ENCODE results near the gene SYF2. TPM values are rescaled to one million over a fixed set of nuclear protein-coding genes. Genes with fewer than 3 reads are reported as not detected.

Gene SYF2
- polyA plus RNA-seq, 1 of the 3 experiments (the other 2 are of a cell fraction): 31.1 TPM

DNA sequence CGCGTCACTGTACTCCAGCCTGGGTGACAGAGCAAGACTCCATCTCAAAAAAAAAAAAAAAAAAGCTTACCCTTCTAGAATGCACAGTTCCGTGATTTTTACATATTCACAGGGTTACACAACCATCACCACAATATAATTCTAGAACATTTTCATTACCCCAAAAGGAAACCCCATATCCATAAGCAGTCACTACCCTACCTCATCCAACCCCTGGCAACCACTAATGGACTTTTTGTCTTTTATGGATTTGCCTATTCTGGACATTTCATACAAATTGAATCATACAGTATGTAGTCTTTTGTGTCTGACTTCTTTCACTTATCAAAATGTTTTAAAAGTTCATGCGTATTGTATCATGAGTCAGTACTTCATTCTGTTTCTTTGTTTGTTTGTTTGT lies 22.8 kb downstream of the SYF2 start (continued):
- no peak for TF ChIP-seq TEAD4 (IDR thresholded peaks at IDR 0.05; ENCODE audit: borderline replicate concordance, insufficient read depth)

DNA sequence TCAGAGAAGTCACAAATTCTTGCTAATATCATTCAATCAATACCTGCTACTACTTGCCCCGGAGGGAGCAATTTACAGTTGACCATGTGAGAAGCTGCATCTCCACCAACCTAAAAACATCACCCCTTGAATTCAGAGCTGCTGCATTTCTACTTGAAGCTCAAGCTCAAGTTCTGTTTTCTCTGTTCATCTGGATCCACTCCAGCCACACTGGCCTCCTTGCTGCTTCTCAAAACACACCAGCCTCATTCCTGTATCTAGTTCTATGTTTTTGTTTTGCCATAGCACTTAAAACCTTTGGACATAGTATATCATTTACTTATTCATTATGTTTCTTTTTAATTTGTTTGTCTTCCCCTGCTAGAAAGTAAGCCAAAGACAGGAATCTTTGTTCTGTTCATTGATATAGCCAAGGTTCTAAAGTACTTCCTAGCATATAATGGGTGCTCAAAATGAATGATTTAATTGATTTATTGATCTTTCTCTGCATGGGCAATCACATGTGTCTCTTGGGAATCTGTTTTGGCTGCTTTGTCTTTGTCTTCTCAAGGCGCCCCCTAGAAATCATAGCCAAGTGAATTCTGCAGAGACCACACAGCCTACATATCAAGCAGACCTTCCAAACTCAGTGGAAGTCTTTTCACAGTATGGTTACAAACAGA lies 23.6 kb downstream of the SYF2 start:
- whole genome bisulfite sequencing (ENCODE audit: low lambda C conversion rate): 64% methylated on average over 2 of the region's 2 CpGs
- no peak for DNase-seq
- ChIA-PET CTCF (no interaction called here), POLR2A (no interaction called here)
- Histone ChIP-seq H3K4me3 (ENCODE audit: low read depth in 2 of 2, low read length in 1 of 2) (no peak overlapping the region), H2AFZ (ENCODE audit: low read depth) (no peak overlapping the region), H3K9me3 (no peaks in the 10 kb centered on the region), H3K79me2 (ENCODE audit: insufficient read depth) (no peaks in the 10 kb centered on the region), H3K36me3 (replicated peaks in 1 of 2; ENCODE audit: control insufficient read depth in 1 of 2, insufficient read depth in 2 of 2, low read length in 1 of 2) (no peaks in the 10 kb centered on the region), H3K27me3 (ENCODE audit: insufficient read depth) (peaks cover 4% of the 10 kb centered on the region; the same call in 1 of the 2 replicates), H4K20me1 (ENCODE audit: insufficient read depth) (no peaks in the 10 kb centered on the region), H3K9me2 (no peaks in the 10 kb centered on the region), H3K27ac (ENCODE audit: low read depth in 2 of 2, low read length in 1 of 2) (no peak overlapping the region), H3K4me1 (ENCODE audit: control insufficient read depth in 1 of 2, insufficient read depth in 2 of 2, low read depth in 1 of 2, low read length in 1 of 2) (no peaks in the 10 kb centered on the region; a peak in 1 of 4 replicates), H3K9ac (no peak overlapping the region), H3K4me2 (no peak overlapping the region), H3F3A (replicated peaks; ENCODE audit: insufficient read depth) (no peaks in the 10 kb centered on the region)
- no peak for TF ChIP-seq RXRA (IDR thresholded peaks at IDR 0.05; ENCODE audit: borderline replicate concordance, low read depth)
- TF ChIP-seq, protein P1, sequence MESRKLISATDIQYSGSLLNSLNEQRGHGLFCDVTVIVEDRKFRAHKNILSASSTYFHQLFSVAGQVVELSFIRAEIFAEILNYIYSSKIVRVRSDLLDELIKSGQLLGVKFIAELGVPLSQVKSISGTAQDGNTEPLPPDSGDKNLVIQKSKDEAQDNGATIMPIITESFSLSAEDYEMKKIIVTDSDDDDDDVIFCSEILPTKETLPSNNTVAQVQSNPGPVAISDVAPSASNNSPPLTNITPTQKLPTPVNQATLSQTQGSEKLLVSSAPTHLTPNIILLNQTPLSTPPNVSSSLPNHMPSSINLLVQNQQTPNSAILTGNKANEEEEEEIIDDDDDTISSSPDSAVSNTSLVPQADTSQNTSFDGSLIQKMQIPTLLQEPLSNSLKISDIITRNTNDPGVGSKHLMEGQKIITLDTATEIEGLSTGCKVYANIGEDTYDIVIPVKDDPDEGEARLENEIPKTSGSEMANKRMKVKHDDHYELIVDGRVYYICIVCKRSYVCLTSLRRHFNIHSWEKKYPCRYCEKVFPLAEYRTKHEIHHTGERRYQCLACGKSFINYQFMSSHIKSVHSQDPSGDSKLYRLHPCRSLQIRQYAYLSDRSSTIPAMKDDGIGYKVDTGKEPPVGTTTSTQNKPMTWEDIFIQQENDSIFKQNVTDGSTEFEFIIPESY (IDR thresholded peaks at IDR 0.05; ENCODE audit: borderline replicate concordance, low read depth): no peak
- no peak for TF ChIP-seq SIN3A (IDR thresholded peaks at IDR 0.05; ENCODE audit: borderline replicate concordance, low read depth, low read length)
- TF ChIP-seq NFIC (IDR thresholded peaks at IDR 0.05; ENCODE audit: borderline replicate concordance): no peak
- TF ChIP-seq, protein P2, sequence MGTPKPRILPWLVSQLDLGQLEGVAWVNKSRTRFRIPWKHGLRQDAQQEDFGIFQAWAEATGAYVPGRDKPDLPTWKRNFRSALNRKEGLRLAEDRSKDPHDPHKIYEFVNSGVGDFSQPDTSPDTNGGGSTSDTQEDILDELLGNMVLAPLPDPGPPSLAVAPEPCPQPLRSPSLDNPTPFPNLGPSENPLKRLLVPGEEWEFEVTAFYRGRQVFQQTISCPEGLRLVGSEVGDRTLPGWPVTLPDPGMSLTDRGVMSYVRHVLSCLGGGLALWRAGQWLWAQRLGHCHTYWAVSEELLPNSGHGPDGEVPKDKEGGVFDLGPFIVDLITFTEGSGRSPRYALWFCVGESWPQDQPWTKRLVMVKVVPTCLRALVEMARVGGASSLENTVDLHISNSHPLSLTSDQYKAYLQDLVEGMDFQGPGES (IDR thresholded peaks at IDR 0.05; ENCODE audit: low read depth, low read length): no peak
- no peak for TF ChIP-seq CHD2 (IDR thresholded peaks at IDR 0.05; ENCODE audit: low read length, partially characterized antibody)
- TF ChIP-seq POLR2AphosphoS5 (IDR thresholded peaks at IDR 0.05; ENCODE audit: low read depth, low read length): no peak
- no peak for TF ChIP-seq TEAD4 (IDR thresholded peaks at IDR 0.05; ENCODE audit: borderline replicate concordance, insufficient read depth)
- TF ChIP-seq NRF1 (IDR thresholded peaks at IDR 0.05; ENCODE audit: low read depth, low read length): no peak

DNA sequence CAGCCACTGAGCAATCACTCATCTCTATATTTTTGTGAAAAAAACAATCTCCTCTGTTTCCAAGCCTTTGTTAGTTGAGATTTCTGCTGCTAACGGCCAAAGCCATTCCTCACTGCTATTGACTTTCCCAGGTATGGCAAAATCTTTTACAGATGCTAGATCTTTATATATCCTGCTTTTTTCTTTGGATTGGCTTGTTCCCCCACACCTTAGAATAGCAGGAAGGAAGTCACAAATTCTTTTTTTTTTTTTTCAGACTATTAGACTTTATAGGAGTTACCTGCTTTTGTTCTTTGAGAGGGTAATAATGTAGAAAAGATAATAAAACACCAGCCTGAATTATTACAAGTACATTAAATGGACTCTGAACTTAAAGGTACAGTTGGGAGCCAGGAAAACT lies 24.2 kb downstream of the SYF2 start:
- 62% methylated on average over 1 of the region's 1 CpG for WGBS (ENCODE audit: low lambda C conversion rate)
- no peaks in the 10 kb centered on the region for H3F3A ChIP-seq (replicated peaks; ENCODE audit: insufficient read depth)
- no peak for DNase-seq
- peaks cover 4% of the 10 kb centered on the region; the same call in 1 of the 2 replicates for H3K27me3 ChIP-seq (ENCODE audit: insufficient read depth)
- no peaks in the 10 kb centered on the region for H3K9me2 ChIP-seq
- no peaks in the 10 kb centered on the region for H3K36me3 ChIP-seq (replicated peaks in 1 of 2; ENCODE audit: control insufficient read depth in 1 of 2, insufficient read depth in 2 of 2, low read length in 1 of 2)
- H3K4me1 ChIP-seq (ENCODE audit: control insufficient read depth in 1 of 2, insufficient read depth in 2 of 2, low read depth in 1 of 2, low read length in 1 of 2): no peaks in the 10 kb centered on the region; a peak in 1 of 4 replicates
- no peaks in the 10 kb centered on the region for H3K79me2 ChIP-seq (ENCODE audit: insufficient read depth)
- ChIA-PET POLR2A (no interaction called here), CTCF (no interaction called here)
- H4K20me1 ChIP-seq (ENCODE audit: insufficient read depth): no peaks in the 10 kb centered on the region
- H3K4me3 ChIP-seq (ENCODE audit: low read depth in 2 of 2, low read length in 1 of 2): no peak overlapping the region
- no peaks in the 10 kb centered on the region for H3K9me3 ChIP-seq
- H3K9ac ChIP-seq: no peak overlapping the region
- H2AFZ ChIP-seq (ENCODE audit: low read depth): no peak overlapping the region
- no peak overlapping the region for H3K27ac ChIP-seq (ENCODE audit: low read depth in 2 of 2, low read length in 1 of 2)
- no peak overlapping the region for H3K4me2 ChIP-seq
- TF ChIP-seq RXRA (IDR thresholded peaks at IDR 0.05; ENCODE audit: borderline replicate concordance, low read depth) (no peak), TAF1 (IDR thresholded peaks at IDR 0.05; ENCODE audit: borderline replicate concordance, low read depth, low read length) (no peak), TEAD4 (IDR thresholded peaks at IDR 0.05; ENCODE audit: borderline replicate concordance, insufficient read depth) (no peak), GATA2 (CRISPR knock-in tag; IDR thresholded peaks at IDR 0.05) (no peak), YY1 (IDR thresholded peaks at IDR 0.05; ENCODE audit: low read depth) (no peak), CTCF (IDR thresholded peaks at IDR 0.05) (no peak), USF1 (IDR thresholded peaks at IDR 0.05; ENCODE audit: borderline replicate concordance, low read depth) (no peak)
- TF ChIP-seq, protein P2 (IDR thresholded peaks at IDR 0.05; ENCODE audit: low read depth, low read length): no peak
- TF ChIP-seq, protein P1 (IDR thresholded peaks at IDR 0.05; ENCODE audit: borderline replicate concordance, low read depth): no peak
